HG03103 (cell line): ENCODE results near the gene CPS1.
A peak's percentile ranks its signal among the peaks of the same experiment; 100 is the strongest.

Experiments used
- ATAC-seq: cut with Tn5 transposase; IDR thresholded peaks from one replicate; pipeline ENCODE4 v1.9.1; 2021; ENCODE audit warnings: low read depth; ENCODE audit not compliant: unreplicated experiment

The CPS1 gene

DNA sequence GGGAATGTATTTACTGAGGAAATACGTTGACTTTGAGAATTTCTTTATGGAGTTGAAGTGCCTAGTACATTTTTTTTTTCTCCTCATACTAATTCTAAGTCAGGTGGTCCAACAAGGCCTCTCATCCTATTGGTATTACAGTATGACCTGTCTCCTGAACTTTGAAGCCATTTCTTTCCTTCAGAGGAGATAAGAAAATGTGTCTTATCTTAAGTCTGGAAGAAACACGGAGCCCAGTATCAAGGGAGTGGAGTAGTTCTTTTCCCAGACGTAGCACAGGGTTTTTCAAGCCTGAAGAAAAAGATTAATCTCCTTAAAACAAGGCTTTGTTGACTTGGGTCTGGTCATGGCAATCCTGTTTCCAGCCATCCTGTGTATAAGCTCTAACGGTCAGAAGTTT is 11.6 kb upstream of the CPS1 start:
- ATAC-seq: no peak

DNA sequence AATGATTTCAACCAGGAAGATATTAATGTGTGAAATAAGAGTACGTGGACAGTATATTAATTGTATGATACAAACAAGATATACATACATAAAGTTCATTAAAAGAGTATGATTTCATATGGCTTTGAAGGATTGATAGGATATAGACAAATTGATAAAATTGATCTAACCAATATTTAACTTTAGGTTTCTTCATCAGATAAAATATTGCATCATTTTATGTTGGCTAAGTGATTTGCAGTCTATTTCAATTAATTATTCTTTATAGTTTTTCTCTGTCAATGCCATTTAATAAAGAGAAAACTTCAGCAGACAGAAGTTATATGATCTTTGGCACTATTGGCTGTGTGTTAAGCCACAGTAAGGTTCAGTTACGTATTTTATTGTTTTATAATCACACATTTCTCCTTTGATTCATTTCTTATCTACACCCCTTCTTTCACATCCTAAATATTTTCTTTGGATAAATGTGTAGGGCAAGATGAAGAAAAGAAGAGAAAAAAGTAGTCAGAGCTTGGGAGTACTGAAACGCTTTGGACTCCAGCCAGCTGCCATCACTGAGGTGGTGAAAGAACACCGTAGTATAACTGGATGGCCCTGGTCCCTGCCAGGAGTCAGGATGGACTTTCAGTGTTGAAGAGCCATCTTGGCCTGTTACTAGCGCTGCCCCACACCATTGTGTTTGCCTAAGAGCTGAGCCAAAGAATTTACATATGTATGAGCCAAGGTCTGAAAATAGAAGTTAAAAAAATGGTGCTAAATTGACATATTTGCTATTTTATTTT is 9.8 kb upstream of the CPS1 start:
- no peak for ATAC-seq

DNA sequence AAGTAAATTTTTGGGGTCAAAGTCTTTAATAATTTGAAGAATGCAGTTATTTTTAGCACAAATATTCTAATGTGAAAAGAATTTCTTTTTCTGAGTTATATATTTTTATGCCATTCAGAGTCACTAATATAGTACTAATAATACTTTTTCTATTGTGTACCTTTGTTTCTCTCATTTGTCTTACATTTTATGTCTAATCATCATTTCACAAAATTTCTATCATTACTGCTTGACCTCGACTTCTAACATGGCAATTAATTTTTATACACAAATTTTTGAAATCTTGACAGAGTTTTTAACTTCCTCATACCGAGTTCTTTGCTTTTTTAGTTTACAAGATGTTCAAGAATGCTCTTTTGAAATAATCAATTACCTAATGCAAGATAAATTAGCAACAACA is 8.4 kb upstream of the CPS1 start:
- ATAC-seq: no peak

DNA sequence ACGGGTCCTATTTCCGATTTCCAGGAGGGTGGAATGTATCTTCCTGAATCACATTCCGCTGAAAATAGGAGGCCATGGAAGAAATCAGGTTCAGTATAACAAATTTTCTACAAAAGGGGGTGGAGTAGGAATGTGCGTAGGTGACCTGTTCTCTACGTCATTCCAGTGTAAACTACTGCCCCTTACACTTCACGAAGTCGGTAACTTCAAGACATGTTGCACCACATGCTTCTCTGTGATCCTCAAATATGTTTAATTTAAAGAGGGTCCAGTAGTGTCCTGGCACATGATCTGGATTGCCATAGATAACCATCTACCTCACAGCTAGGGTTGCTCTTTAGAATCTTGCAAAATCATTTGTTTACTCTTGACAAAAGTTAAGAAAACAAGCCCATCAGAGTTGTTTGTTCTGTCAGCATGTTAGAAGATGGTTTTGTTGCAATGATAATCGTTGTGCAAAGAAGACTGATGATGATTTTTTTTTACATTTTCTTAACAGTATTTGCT is 7.5 kb upstream of the CPS1 start:
- no peak for ATAC-seq

DNA sequence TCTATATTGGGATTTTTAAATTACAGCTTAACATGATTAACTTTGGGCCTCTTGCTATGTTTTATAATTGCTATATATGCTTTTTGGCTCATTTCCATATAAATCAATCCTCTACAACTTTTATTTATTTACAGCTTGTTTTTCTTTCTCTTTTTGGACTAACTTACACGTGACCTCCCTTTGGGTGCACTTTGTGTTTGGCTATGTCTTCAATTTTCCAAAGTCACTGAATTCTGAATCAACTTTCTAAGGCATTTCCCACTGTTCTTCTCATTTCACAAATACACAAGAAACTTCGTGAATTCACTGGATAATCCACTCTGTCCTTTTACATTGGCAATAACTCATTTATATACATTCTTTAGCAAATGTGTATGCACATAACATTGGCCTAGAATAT is 5.4 kb upstream of the CPS1 start:
- no peak for ATAC-seq

DNA sequence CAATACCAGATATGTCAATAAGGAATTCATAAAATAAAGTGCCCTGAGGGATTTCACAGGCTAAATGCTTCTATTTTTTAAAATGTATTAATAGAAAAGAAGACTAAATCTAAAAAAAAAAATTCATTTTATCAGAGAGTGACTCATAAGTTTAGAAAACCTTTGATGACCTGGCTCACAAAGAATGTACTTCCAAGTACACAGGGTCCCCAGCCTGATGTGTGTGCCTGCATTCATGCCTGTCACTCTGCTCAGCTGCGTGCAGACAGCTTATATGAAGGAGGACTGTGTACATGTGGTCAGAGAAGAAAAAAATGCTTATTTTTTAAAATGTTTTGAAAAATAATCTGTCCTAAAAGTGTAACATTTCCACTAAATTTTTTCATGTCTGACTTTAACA is 3.0 kb upstream of the CPS1 start:
- no peak for ATAC-seq

DNA sequence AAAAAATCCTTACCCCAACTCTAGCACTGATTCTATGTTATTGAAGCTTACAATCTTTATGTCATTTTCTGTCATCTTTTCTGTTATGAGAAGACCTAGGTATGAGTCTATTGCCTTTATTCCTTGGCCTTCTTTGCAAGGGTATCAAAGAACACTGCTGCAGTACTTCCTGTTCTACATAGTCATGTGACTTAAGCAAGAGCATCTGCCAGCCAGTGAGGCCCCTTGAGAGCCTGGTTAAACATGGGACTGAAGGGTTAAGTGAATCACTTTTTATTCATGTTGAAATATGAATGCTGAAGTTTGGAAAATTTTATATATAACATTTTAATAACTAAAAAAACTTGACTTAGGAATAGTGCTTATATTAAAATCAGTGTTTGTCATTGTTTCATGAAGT is 844 bp upstream of the CPS1 start:
- no peak for ATAC-seq

DNA sequence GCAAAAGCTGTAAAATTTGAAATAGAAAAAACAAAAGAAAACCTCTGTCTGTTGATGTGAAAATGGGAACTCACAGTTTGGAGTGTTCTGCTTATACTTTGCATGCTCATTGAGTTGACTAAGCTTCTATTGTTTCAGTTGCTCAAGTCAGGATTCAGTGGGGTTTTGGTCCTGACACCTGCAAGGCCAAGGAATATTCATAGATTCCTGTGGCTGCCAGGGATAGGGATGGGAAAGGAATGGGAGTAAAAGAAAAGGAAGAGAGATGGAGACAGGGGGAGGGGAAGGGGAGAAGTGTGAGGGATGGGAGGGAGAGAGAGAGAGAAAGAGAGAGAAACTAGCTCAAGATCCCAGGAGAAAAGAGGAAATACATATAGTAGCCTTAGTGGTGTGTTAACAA is 1.3 kb downstream of the CPS1 start:
- ATAC-seq: no peak

DNA sequence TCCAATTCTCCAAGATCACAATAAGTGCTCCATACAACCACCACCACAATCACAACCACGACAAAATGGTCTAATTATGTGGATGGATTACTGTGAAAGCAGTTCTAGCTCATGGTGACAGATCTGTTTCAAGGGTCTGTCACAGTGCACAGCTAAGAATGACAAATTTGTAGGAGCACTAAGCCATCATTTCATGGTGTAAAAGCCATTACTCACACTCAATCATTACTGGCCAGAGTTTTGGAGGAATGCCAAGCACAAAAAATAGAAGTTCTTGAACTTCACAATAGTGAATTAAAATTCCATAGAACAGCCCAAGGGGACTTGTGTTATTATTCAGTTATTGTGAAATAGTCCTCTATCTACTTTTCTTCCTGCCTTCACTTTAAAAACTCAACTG is 2.3 kb downstream of the CPS1 start:
- no peak for ATAC-seq

DNA sequence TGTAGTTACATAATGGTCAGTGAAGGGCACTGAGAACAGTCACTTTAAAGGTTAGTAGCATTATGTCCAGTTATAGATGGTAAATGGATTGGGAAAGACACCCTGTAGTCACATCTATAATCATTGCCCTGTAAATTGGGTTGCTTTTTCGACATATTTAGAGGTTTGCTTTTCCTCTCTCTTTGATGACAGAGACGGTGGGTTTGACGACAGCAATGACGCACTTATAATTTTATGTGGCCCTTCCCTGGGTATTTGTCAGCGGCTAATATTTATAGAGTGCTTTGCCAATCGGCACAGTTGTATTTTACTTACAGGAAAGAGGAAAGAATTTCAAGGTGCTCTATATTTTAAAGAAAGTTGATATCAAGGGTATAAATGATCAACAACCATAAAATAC is 2.8 kb downstream of the CPS1 start:
- no peak for ATAC-seq

DNA sequence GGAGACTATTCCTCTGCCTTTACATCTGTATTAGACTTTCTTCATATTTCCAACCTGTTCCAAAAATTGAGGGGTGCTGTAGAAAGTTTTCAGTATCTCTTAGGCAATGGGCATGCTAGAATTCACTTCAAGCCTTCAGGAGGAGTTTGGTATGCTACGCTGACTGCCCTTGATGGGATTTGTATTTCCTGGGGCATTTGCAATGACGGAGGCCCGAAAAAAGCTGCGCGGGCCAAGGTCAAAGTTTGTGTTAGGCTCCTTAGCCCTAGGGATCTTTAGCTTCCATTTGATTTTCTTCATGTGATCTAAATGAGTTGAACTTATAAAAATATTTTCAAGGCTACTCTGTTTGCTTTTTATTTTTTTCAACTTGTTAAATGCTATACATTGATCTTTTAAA is 5.1 kb downstream of the CPS1 start:
- ATAC-seq: no peak

DNA sequence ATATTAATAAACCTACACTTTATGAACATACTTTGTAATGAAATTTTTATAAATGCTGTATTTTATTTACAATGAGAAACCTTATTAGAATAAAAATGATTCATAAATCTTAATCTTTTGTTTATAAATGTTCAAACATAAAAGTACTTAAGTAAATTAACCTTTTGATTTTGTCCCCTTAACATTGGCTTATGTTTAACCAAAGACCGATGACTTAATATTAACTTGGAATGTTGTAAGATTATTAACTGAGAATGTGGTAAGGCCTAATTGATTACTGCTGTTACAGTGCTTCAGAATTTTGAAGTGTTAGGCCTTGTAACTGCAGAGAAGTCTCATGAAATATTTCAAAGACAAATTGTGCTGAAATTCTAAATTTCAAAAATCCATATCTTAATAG is 5.7 kb downstream of the CPS1 start:
- no peak for ATAC-seq

DNA sequence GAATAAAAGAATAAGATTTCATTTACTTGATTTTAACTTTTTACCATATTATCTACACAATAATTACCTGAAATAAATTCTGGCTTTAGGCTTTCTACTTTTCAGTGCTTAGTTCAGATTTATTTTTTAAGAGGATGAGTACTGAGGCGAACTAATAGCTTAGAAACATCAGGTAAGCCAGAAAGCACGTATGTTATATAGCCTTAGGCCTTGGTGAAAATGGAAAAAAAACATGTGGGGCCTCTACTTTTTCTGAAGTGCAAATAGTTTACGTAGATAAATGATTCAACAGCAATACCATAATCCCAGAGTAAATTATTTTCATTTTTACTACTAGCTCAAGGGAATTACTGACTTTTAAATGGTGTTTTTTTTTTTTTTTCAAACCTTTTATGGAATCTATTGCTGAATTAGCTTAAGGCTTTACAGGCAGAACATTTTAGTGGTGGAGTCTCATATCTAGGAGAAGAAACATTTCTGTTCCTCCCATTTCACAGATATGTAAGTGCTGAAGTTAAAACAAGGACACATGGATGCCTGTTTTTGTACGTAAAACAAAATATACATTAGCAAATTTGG is 6.2 kb downstream of the CPS1 start:
- no peak for ATAC-seq

DNA sequence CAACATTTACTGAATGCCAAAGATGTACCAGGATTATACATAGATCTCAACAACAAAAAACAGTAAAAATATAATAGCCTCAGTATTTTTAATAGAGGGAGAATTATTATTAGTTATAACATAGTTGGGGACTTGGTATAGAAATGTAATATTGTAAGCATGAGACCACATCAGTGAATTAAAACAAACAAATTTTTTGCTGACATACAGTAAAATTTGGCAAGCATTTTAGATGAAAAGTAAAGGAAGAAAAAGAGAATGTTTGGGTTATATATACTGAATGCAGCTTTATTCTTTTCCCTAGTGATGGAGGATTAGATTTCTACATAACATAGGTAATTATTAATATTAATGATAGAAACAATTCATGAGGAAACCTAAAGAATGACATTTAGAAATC is 10.9 kb downstream of the CPS1 start:
- ATAC-seq: no peak

DNA sequence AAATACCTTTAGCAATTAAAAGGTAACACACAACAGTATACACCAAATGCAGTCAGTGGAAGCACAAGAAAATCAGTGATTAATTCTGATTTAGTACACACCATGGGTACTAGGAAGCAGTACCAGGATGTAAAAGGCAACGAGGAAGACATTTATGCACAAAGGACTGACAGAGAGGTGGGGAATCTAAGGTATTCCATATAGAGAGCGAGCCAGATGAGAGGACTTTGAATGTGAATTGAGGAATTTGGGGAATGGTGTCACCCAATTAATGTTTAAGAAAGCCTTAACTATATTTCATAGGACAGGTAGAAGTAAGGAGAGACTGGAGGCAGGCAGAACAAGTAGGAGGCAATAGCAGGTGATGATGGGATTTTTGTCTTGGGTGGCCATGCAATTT is 11.7 kb downstream of the CPS1 start:
- no peak for ATAC-seq

DNA sequence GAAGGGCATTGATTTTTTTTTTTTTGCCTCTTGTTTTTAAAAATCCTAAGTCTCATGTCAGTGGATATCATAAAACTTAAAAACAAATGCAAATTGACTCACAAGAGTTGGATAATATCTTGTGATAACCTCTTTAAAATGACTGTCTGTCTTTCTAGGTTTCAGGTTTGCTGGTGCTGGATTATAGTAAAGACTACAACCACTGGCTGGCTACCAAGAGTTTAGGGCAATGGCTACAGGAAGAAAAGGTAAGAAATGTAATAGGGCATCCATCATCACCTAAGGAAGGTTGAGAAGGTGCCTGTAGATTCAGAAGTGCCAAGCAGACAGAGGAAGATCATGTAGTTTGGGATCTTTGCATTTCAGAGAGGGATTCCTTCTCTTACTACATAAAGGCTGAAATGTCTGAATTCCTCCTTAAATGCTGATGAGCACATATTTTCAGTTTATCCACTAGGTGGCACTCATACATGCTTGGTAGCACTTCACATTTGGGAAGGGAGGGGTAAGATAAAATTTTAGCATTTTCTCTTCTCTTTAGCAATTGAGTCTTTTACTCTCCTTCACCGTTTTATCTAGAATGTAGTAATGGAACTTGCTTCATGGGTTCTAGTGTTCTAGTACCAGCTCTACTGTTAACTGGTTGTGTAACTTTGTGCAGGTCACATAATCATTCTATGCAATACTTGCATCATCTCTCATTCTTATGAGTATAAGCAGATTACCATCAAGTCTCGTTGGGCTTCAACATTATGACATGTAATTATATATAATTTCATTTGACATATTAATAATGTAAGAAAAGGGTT is 21.1 kb downstream of the CPS1 start:
- peak; percentile 97 for ATAC-seq

DNA sequence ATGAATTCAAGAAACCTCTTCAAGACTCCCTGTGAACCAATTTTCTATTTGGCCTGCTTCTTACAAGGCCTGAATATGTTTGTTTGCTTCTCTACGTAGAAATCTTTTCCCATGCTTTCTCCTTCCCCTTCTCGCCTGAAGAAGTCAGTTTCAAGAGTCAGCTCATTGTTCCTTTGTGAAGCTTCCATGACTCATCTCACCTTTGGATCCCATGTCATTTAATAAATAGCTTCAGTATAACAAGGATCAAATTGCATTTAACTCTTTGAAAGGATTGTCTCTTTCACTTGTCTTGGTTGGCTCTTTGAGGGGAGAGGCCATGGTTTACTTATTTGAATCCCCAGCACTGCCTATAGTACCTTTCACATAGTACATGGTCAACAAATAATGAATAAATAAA is 28.4 kb downstream of the CPS1 start:
- ATAC-seq: no peak

DNA sequence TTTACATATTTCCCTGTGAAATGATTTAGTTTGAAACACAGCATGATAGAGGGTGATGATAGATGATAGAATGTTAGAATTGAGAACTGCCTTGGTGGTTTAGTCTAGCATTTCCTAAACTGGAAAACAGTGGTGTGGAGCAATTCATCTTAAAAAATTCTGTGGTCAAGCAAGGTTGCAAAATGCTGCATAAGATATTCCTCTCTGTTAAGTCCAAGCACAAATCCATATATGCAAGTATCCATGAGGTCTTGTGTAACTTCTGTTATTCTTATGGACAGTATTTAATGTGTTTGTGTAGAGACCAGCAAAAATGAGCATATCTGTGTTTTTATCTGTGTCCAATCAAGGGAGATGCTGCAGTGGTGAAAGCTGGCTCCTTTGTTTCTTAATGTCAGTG is 30.0 kb downstream of the CPS1 start:
- ATAC-seq: no peak

DNA sequence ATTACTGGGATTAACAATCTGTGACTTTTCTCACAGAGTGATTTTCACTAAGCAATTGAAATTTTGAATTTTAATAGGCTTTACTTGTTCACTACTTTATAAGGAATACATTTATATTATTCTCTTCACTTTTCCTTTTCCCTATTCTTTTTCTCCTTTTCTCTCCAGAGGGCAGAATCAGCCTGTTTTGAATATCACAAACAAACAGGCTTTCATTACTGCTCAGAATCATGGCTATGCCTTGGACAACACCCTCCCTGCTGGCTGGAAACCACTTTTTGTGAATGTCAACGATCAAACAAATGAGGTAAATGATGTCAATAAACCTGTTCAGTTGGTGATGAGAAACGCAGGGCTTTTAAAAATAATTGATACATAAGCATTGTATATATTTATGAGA is 35.3 kb downstream of the CPS1 start:
- no peak for ATAC-seq

DNA sequence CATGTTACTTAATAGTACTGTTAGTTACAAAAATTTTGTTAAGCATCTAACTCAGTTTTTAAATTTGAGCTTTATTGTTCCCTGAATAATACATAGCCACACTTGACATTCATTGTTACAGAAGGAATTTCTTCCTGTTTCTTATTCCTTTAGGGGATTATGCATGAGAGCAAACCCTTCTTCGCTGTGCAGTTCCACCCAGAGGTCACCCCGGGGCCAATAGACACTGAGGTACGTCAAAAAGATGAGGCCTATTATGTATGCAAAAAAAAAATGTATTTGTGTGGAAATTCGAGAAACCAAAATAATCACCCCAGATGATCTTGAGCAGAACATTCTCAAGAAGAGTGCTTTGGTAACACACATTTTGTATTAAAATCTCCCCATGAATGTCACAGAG is 36.3 kb downstream of the CPS1 start:
- no peak for ATAC-seq

DNA sequence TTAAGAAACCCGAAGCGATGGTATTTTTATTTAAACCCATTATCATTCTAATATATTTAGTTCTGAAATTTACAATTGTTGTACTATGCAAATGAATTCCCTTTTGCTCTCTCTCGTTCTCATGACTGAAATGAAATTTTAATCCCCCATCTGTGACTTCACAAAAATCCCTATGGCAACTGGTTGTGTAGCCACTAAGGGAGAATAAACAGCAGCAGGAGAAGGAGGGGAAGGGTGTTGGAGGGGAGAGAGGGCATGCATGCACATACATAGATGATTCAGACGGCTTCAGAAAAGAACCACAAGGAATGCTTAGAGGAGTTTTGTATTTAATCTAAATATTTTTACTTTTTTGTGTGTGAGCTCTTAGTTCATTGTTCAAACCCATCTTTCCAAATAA is 36.8 kb downstream of the CPS1 start:
- no peak for ATAC-seq

DNA sequence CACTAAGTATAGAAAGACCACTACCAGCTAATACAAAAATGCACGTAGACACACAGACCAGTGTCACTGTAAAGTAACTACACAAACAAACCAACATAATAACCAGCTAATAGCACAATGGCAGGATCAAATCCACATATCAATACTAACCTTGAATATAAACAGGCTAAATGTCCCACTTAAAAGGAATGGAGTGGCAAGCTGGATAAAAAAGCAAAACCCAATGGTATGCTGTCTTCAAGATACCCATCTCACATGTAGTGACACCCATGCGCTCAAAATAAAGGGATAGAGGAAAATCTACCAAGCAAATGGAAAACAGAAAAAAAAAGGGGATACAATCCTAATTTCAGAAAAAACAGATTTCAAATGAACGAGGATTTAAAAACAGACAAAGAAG is 41.8 kb downstream of the CPS1 start:
- no peak for ATAC-seq
